ENCODE results near the gene MMP24.

DNA sequence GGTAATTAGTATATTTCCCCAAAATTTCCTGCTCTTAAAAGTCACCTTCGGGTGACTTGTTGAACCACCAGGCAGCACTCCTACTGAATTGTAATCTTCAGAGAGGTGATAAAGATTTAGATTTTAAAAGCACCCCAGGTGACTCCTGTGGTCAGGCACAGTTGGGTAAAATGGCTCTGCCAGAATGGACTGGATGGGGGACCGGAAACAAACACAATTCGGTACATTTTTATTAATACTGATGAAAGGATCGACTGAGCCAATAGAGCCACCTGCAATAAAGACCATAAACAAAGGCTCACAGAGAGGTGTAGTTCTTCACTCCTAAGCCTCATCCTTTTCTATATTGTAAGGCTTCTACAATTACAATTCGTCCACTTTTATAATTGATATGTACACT is 85.3 kb downstream of the MMP24 start:
- TF ChIP-seq, protein P1, sequence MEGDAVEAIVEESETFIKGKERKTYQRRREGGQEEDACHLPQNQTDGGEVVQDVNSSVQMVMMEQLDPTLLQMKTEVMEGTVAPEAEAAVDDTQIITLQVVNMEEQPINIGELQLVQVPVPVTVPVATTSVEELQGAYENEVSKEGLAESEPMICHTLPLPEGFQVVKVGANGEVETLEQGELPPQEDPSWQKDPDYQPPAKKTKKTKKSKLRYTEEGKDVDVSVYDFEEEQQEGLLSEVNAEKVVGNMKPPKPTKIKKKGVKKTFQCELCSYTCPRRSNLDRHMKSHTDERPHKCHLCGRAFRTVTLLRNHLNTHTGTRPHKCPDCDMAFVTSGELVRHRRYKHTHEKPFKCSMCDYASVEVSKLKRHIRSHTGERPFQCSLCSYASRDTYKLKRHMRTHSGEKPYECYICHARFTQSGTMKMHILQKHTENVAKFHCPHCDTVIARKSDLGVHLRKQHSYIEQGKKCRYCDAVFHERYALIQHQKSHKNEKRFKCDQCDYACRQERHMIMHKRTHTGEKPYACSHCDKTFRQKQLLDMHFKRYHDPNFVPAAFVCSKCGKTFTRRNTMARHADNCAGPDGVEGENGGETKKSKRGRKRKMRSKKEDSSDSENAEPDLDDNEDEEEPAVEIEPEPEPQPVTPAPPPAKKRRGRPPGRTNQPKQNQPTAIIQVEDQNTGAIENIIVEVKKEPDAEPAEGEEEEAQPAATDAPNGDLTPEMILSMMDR (IDR thresholded peaks at IDR 0.05) = no peak
- TF ChIP-seq POLR2A (IDR thresholded peaks at IDR 0.05) = no peak
